ENCODE data around the gene APOBEC3C. TPM values are rescaled to one million over a fixed set of nuclear protein-coding genes. Genes with fewer than 3 reads are reported as not detected.

Gene APOBEC3C
- total and polyA plus RNA-seq, 3 donors from 2014 or later = 58.4 to 76.6 (median 61.3) TPM

DNA sequence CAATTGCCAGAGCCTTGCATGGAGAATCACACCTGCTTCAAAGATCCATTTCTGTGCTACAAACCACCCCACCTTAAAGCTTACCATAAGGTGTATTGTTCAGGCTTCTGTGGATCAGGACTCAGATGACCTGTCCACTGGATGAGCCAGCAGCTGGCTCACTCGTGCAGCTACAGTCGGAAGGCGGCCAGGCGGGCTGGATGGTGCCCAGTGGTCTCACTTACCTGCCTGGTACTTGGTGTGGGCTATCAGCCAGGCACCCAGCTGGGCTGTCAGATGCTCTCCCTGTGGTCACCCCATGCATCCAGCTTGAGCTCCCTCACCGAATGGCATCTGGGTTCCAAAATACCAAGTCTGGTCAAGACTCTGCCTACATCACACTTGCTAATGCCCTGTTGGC is 42.9 kb upstream of the APOBEC3C start:
- no peaks in the 10 kb centered on the region for H3K27me3 ChIP-seq
- H3K27ac ChIP-seq = no peak overlapping the region
- no peaks in the 10 kb centered on the region for H3K9me3 ChIP-seq
- no peak for DNase-seq
- no peak overlapping the region for H3K4me3 ChIP-seq
- intact Hi-C loops (cut with DNase I; ENCODE audit: low total_unique reads) = no loop called here
- H3K4me1 ChIP-seq = no peaks in the 10 kb centered on the region
- H3K36me3 ChIP-seq (ENCODE audit: low read depth, missing control alignments) = no peaks in the 10 kb centered on the region
- TF ChIP-seq POLR2A (IDR thresholded peaks at IDR 0.05) (no peak), CTCF (IDR thresholded peaks at IDR 0.05) (no peak)
- WGBS, 2 donors = 83 to 94% methylated on average over 5 of the region's 5 CpGs

GRCh38 chr22:38971791-38972190 is 42.3 kb upstream of the APOBEC3C start:
- H3K9me3 ChIP-seq = no peaks in the 10 kb centered on the region
- no peaks in the 10 kb centered on the region for H3K4me1 ChIP-seq
- no peak for TF ChIP-seq POLR2A (IDR thresholded peaks at IDR 0.05)
- TF ChIP-seq CTCF (IDR thresholded peaks at IDR 0.05) = no peak
- no peak for DNase-seq
- intact Hi-C loops (cut with DNase I; ENCODE audit: low total_unique reads) = no loop called here
- no peaks in the 10 kb centered on the region for H3K36me3 ChIP-seq (ENCODE audit: low read depth, missing control alignments)
- no peak overlapping the region for H3K27ac ChIP-seq
- H3K4me3 ChIP-seq = no peak overlapping the region
- H3K27me3 ChIP-seq = no peaks in the 10 kb centered on the region
- 88 to 93% methylated on average over 3 of the region's 3 CpGs for WGBS, 2 donors

GRCh38 chr22:38972558-38972957 is 41.5 kb upstream of the APOBEC3C start:
- H3K9me3 ChIP-seq = no peaks in the 10 kb centered on the region
- 80 to 89% methylated on average over 5 of the region's 5 CpGs for WGBS, 2 donors
- no peak for DNase-seq
- no peaks in the 10 kb centered on the region for H3K36me3 ChIP-seq (ENCODE audit: low read depth, missing control alignments)
- TF ChIP-seq CTCF (IDR thresholded peaks at IDR 0.05) (no peak), POLR2A (IDR thresholded peaks at IDR 0.05) (no peak)
- H3K27ac ChIP-seq = no peak overlapping the region
- intact Hi-C loops (cut with DNase I; ENCODE audit: low total_unique reads) = no loop called here
- H3K4me3 ChIP-seq = no peak overlapping the region
- H3K4me1 ChIP-seq = no peaks in the 10 kb centered on the region
- no peaks in the 10 kb centered on the region for H3K27me3 ChIP-seq

GRCh38 chr22:38973289-38974169 is 40.5 kb upstream of the APOBEC3C start:
- Histone ChIP-seq H3K36me3 (ENCODE audit: low read depth, missing control alignments) (no peaks in the 10 kb centered on the region), H3K9me3 (no peaks in the 10 kb centered on the region), H3K4me3 (no peak overlapping the region), H3K4me1 (no peaks in the 10 kb centered on the region), H3K27me3 (no peaks in the 10 kb centered on the region), H3K27ac (no peak overlapping the region)
- 63 to 69% methylated on average over 15 of the region's 15 CpGs for WGBS, 2 donors
- TF ChIP-seq CTCF (IDR thresholded peaks at IDR 0.05) (peak; percentile 35 to 69 (median 59)), POLR2A (IDR thresholded peaks at IDR 0.05) (no peak)
- peak; percentile 63 for DNase-seq
- intact Hi-C loops (cut with DNase I; ENCODE audit: low total_unique reads) = no loop called here

Measured in testis (tissue), 3 donors.